Natural killer cell (primary cell): ENCODE measurements around the gene GABBR2. TPM values are rescaled to one million over a fixed set of nuclear protein-coding genes. Genes with fewer than 3 reads are reported as not detected.

ENCODE experiments used
- ATAC-seq, 3 donors: fragments of 150-1000 bp in 2 of 3; fragments of 200-7000 bp in 1 of 3; cut with Tn5 transposase; 1 replicate in 1 of 3; 2 replicates in 2 of 3; pipeline ENCODE4 v1.10.0; 2021; ENCODE audit warnings: mild to moderate bottlenecking in 2 of 3, moderate library complexity in 2 of 3
- DNase-seq, 2 donors: peaks; one replicate each; pipeline versions ENCODE4 v3.0.0 to v3.0.0-alpha.2; 2013 to 2021; ENCODE audit warnings: mixed read lengths in 1 of 2
- H3K27ac ChIP-seq: one replicate; pipeline ENCODE4 v1.5.1; 2013; ENCODE audit warnings: mild to moderate bottlenecking, low read length
- H3K27me3 ChIP-seq: one replicate; pipeline ENCODE4 v1.6.1; 2013; ENCODE audit warnings: low read length; ENCODE audit not compliant: control insufficient read depth, insufficient read depth
- H3K36me3 ChIP-seq: one replicate; pipeline ENCODE4 v1.6.1; 2013; ENCODE audit warnings: low read length; ENCODE audit not compliant: control insufficient read depth, insufficient read depth
- H3K4me1 ChIP-seq: one replicate; pipeline ENCODE4 v1.6.1; 2013; ENCODE audit warnings: low read length; ENCODE audit not compliant: control insufficient read depth, insufficient read depth
- H3K4me3 ChIP-seq: one replicate; pipeline ENCODE4 v1.5.1; 2013; ENCODE audit warnings: low read length
- H3K9me3 ChIP-seq: one replicate; pipeline ENCODE4 v1.6.1; 2013; ENCODE audit warnings: low read length; ENCODE audit not compliant: control insufficient read depth, insufficient read depth
- H3K27ac Mint-ChIP-seq, 2 donors: one replicate each; pipeline ENCODE4 v1.8.0; 2022; ENCODE audit warnings: mild to moderate bottlenecking in 2 of 2, mixed read lengths in 2 of 2, moderate library complexity in 1 of 2
- H3K27me3 Mint-ChIP-seq, 2 donors: one replicate each; pipeline ENCODE4 v1.8.0; 2022; ENCODE audit warnings: low read depth in 2 of 2, mixed read lengths in 2 of 2
- H3K36me3 Mint-ChIP-seq: one replicate; pipeline ENCODE4 v1.8.0; 2022; ENCODE audit warnings: mixed read lengths
- H3K4me1 Mint-ChIP-seq, 2 donors: one replicate each; pipeline ENCODE4 v1.8.0; 2022; ENCODE audit warnings: mixed read lengths in 2 of 2
- H3K4me3 Mint-ChIP-seq: one replicate; pipeline ENCODE4 v1.8.0; 2022; ENCODE audit warnings: mild to moderate bottlenecking, moderate library complexity, mixed read lengths
- H3K9me3 Mint-ChIP-seq, 2 donors: one replicate each; pipeline ENCODE4 v1.8.0; 2022; ENCODE audit warnings: mixed read lengths in 2 of 2
- CTCF ChIP-seq: fragments of 200-600 bp; IDR thresholded peaks from one replicate; pipeline ENCODE4 v1.8.0; 2022; ENCODE audit warnings: antibody characterized with exemption
- WGBS: methylation state at CpG from one replicate; pipeline ENCODE4 v1.1.7; 2013; ENCODE audit warnings: missing lambda C conversion rate; ENCODE audit not compliant: insufficient coverage; 5-methylcytosine and 5-hydroxymethylcytosine counted together
- intact Hi-C: fragments of 100-400 bp; cut with micrococcal nuclease; formaldehyde crosslinking; loops from one replicate; pipeline ENCODE4 v1.14.2; 2022
- total RNA-seq, 4 donors: library from RNA; stranded (reverse); fragments of 120-200 nt in 1 of 4; gene quantifications; one replicate each; pipeline versions ENCODE4 v1.2.3 to v1.2.4, GENCODE V29; 2013 to 2022

GABBR2 gene
- total RNA-seq, 3 donors from 2014 or later (not counting 1 experiment from before 2014, with no cell fraction given): not detected

GRCh38 chr9:98539954-98540353, 168.8 kb downstream of the GABBR2 start:
- Mint-ChIP-seq H3K9me3 (no peaks in the 10 kb centered on the region), H3K27me3 (peaks cover 11 to 12% of the 10 kb centered on the region in 2 donors), H3K4me1 (no peaks in the 10 kb centered on the region), H3K36me3 (no peaks in the 10 kb centered on the region), H3K27ac (no peak overlapping the region), H3K4me3 (no peak overlapping the region)
- TF ChIP-seq CTCF: no peak
- Histone ChIP-seq H3K27me3 (no peaks in the 10 kb centered on the region), H3K4me3 (no peak overlapping the region), H3K36me3 (no peaks in the 10 kb centered on the region), H3K27ac (no peak overlapping the region), H3K9me3 (no peaks in the 10 kb centered on the region), H3K4me1 (no peaks in the 10 kb centered on the region)
- intact Hi-C loops: loop anchor here (5.0 to 10.0 kb wide), 2 partner anchors 235 to 252 kb away; no protein-coding TSS in a partner anchor
- WGBS: 86% methylated on average over 7 of the region's 7 CpGs
- DNase-seq (no peak), ATAC-seq (no peak)

- no peak overlapping the region for H3K27ac Mint-ChIP-seq
- H3K4me3 ChIP-seq: no peak overlapping the region
- H3K27me3 Mint-ChIP-seq: peaks cover 5 to 9% of the 10 kb centered on the region in 2 donors
- no peaks in the 10 kb centered on the region for H3K27me3 ChIP-seq
- no peak for ATAC-seq
- intact Hi-C loops: loop anchor here (5.0 to 10.0 kb wide), 2 partner anchors 236 to 254 kb away; no protein-coding TSS in a partner anchor
- H3K36me3 ChIP-seq: no peaks in the 10 kb centered on the region
- no peaks in the 10 kb centered on the region for H3K9me3 Mint-ChIP-seq
- no peaks in the 10 kb centered on the region for H3K4me1 Mint-ChIP-seq
- H3K4me3 Mint-ChIP-seq: no peak overlapping the region
- no peaks in the 10 kb centered on the region for H3K36me3 Mint-ChIP-seq
- 82% methylated on average over 10 of the region's 10 CpGs for WGBS
- no peaks in the 10 kb centered on the region for H3K4me1 ChIP-seq
- TF ChIP-seq CTCF: no peak
- H3K27ac ChIP-seq: no peak overlapping the region
- no peaks in the 10 kb centered on the region for H3K9me3 ChIP-seq
- DNase-seq: no peak
Measured at GRCh38 chr9:98538626-98539031, 170.1 kb downstream of the GABBR2 start.

- no peak overlapping the region for H3K27ac Mint-ChIP-seq
- intact Hi-C loops: loop anchor here (5.0 to 10.0 kb wide), 2 partner anchors 237 to 254 kb away; no protein-coding TSS in a partner anchor
Measured at GRCh38 chr9:98538203-98538602, 170.5 kb downstream of the GABBR2 start.

More at GRCh38 chr9:98538203-98538602, 170.5 kb downstream of the GABBR2 start:
- Histone ChIP-seq H3K27me3 (no peaks in the 10 kb centered on the region), H3K36me3 (no peaks in the 10 kb centered on the region), H3K27ac (no peak overlapping the region), H3K9me3 (no peaks in the 10 kb centered on the region), H3K4me1 (no peaks in the 10 kb centered on the region), H3K4me3 (no peak overlapping the region)
- no peak for ATAC-seq
- no peaks in the 10 kb centered on the region for H3K4me1 Mint-ChIP-seq
- H3K27me3 Mint-ChIP-seq: peaks cover 5 to 12% of the 10 kb centered on the region in 2 donors
- TF ChIP-seq CTCF: no peak
- WGBS: 97% methylated on average over 1 of the region's 1 CpG
- no peaks in the 10 kb centered on the region for H3K36me3 Mint-ChIP-seq
- H3K4me3 Mint-ChIP-seq: no peak overlapping the region
- H3K9me3 Mint-ChIP-seq: no peaks in the 10 kb centered on the region
- DNase-seq: no peak
